IMR-90 (cell line): ENCODE results near the gene PHLDA2. TPM values are rescaled to one million over a fixed set of nuclear protein-coding genes. Genes with fewer than 3 reads are reported as not detected.

Experiments
- ATAC-seq: fragments of 200-7000 bp; cut with Tn5 transposase; 2 replicates; pipeline ENCODE4 v1.9.1; 2020; ENCODE audit warnings: low read depth, mild to moderate bottlenecking, moderate library complexity
- BruUV-seq: library from RNA; stranded (reverse); fragments of 400-500 nt; replicated peaks from 2 replicates; lab custom pipeline; 2021; lab: Mats Ljungman, UMichigan
- CTCF ChIA-PET: fragments of 300-600 bp; formaldehyde crosslinking; extraction: SDS; loops from one replicate; lab custom pipeline; 2021; ENCODE audit warnings: antibody characterized with exemption; lab: Yijun Ruan, JAX
- POLR2A ChIA-PET: fragments of 300-600 bp; sonication (Branson Sonifier 250); formaldehyde crosslinking; loops from one replicate; lab custom pipeline; 2022; ENCODE audit warnings: antibody characterized with exemption; ENCODE audit not compliant: unreplicated experiment; lab: Charles Lee
- DNase-seq: peaks from one replicate; pipeline ENCODE4 v3.0.0; 2013
- H2AFZ ChIP-seq: replicated peaks from 2 replicates; pipeline ENCODE3; 2013; ENCODE audit warnings: low read length, mild to moderate bottlenecking; ENCODE audit not compliant: poor library complexity
- H2AK5ac ChIP-seq: 2 replicates; pipeline ENCODE4 v1.6.1; 2013; ENCODE audit warnings: low read depth, low read length, inconsistent platforms
- H2AK9ac ChIP-seq: replicated peaks from 2 replicates; pipeline ENCODE3; 2013; ENCODE audit warnings: mild to moderate bottlenecking, low read depth, low read length, moderate library complexity; ENCODE audit not compliant: poor library complexity
- H2BK120ac ChIP-seq: 2 replicates; pipeline ENCODE4 v1.6.1; 2013; ENCODE audit warnings: low read depth, low read length, inconsistent platforms
- H2BK15ac ChIP-seq: 3 replicates; pipeline ENCODE4 v1.6.1; 2013; ENCODE audit warnings: low read depth, low read length, inconsistent platforms
- H2BK20ac ChIP-seq: 2 replicates; pipeline ENCODE4 v1.6.1; 2013; ENCODE audit warnings: low read depth, mild to moderate bottlenecking, inconsistent platforms, low read length, moderate library complexity
- H2BK5ac ChIP-seq: 2 replicates; pipeline ENCODE4 v1.6.1; 2013; ENCODE audit warnings: mild to moderate bottlenecking, low read depth, low read length, inconsistent platforms; ENCODE audit not compliant: poor library complexity, severe bottlenecking
- H3K14ac ChIP-seq: replicated peaks from 2 replicates; pipeline ENCODE4 v1.6.1; 2013; ENCODE audit warnings: low read depth, low read length, inconsistent platforms
- H3K18ac ChIP-seq: 2 replicates; pipeline ENCODE4 v1.6.1; 2013; ENCODE audit warnings: low read depth, low read length, control low read depth
- H3K23ac ChIP-seq: 2 replicates; pipeline ENCODE4 v1.6.1; 2013; ENCODE audit warnings: low read depth, low read length, inconsistent platforms
- H3K27ac ChIP-seq: 2 replicates; pipeline ENCODE4 v1.5.1; 2013; ENCODE audit warnings: mild to moderate bottlenecking, control low read depth, low read length; ENCODE audit not compliant: insufficient read depth
- H3K27me3 ChIP-seq: 2 replicates; pipeline ENCODE4 v1.6.1; 2013; ENCODE audit warnings: low read length; ENCODE audit not compliant: control insufficient read depth, insufficient read depth
- H3K36me3 ChIP-seq: 2 replicates; pipeline ENCODE4 v1.6.1; 2013; ENCODE audit warnings: low read length, mixed read lengths; ENCODE audit not compliant: control insufficient read depth, insufficient read depth
- H3K4ac ChIP-seq: 2 replicates; pipeline ENCODE4 v1.6.1; 2013; ENCODE audit warnings: low read depth, low read length, inconsistent platforms
- H3K4me1 ChIP-seq: 2 replicates; pipeline ENCODE4 v1.6.1; 2013; ENCODE audit warnings: low read length, mixed read lengths; ENCODE audit not compliant: control insufficient read depth, insufficient read depth
- H3K4me2 ChIP-seq: 2 replicates; pipeline ENCODE4 v1.6.1; 2013; ENCODE audit warnings: low read depth, mild to moderate bottlenecking, control low read depth, low read length, moderate library complexity
- H3K4me3 ChIP-seq: 2 replicates; pipeline ENCODE4 v1.5.1; 2013; ENCODE audit warnings: low read depth, mild to moderate bottlenecking, control low read depth, low read length, moderate library complexity; ENCODE audit not compliant: insufficient read depth
- H3K56ac ChIP-seq: 2 replicates; pipeline ENCODE4 v1.6.1; 2013; ENCODE audit warnings: low read length, inconsistent platforms; ENCODE audit not compliant: insufficient read depth; ENCODE audit errors: extremely low read depth
- H3K79me1 ChIP-seq, 2 experiments: 2 replicates each; pipeline ENCODE4 v1.6.1; 2013; ENCODE audit warnings: low read length in 2 of 2, inconsistent platforms in 1 of 2, low read depth in 1 of 2
- H3K9ac ChIP-seq: 2 replicates; pipeline ENCODE4 v1.6.1; 2013; ENCODE audit warnings: low read depth, low read length, control low read depth
- H3K9me1 ChIP-seq: 2 replicates; pipeline ENCODE4 v1.6.1; 2013; ENCODE audit warnings: low read length, inconsistent platforms; ENCODE audit not compliant: insufficient read depth
- H3K9me3 ChIP-seq: 2 replicates; pipeline ENCODE4 v1.6.1; 2013; ENCODE audit warnings: low read length; ENCODE audit not compliant: control insufficient read depth, insufficient read depth
- H4K20me1 ChIP-seq: 2 replicates; pipeline ENCODE4 v1.6.1; 2013; ENCODE audit warnings: low read length, inconsistent platforms; ENCODE audit not compliant: insufficient read depth
- H4K5ac ChIP-seq: 2 replicates; pipeline ENCODE4 v1.6.1; 2013; ENCODE audit warnings: mild to moderate bottlenecking, low read depth, low read length, control low read depth
- H4K8ac ChIP-seq, 2 experiments: 2 replicates each; pipeline ENCODE4 v1.6.1; 2013; ENCODE audit warnings: low read depth in 2 of 2, low read length in 2 of 2, control low read depth in 1 of 2, inconsistent platforms in 1 of 2
- H4K91ac ChIP-seq: 2 replicates; pipeline ENCODE4 v1.6.1; 2013; ENCODE audit warnings: low read depth, low read length, inconsistent platforms; ENCODE audit not compliant: insufficient read depth
- BHLHE40 ChIP-seq: fragments of 150-350 bp; IDR thresholded peaks from 2 replicates; pipeline ENCODE4 v1.6.1; 2016; ENCODE audit warnings: mild to moderate bottlenecking, low read depth, low read length
- CEBPB ChIP-seq: IDR thresholded peaks from 2 replicates; pipeline ENCODE4 v1.6.1; 2012; ENCODE audit warnings: low read depth, low read length, improper control_type of control experiment
- CHD1 ChIP-seq: IDR thresholded peaks from 2 replicates; pipeline ENCODE4 v1.6.1; 2012; ENCODE audit warnings: low read depth, low read length, improper control_type of control experiment
- CTCF ChIP-seq: conservative IDR thresholded peaks from 2 replicates; pipeline ENCODE4 v1.5.1; 2012; ENCODE audit warnings: mild to moderate bottlenecking, low read depth, low read length, improper control_type of control experiment
- ELK1 ChIP-seq: fragments of 150-350 bp; IDR thresholded peaks from 2 replicates; pipeline ENCODE4 v1.6.1; 2016; ENCODE audit warnings: low read depth, mild to moderate bottlenecking, low read length, moderate library complexity, borderline replicate concordance
- FOS ChIP-seq: fragments of 150-350 bp; IDR thresholded peaks from 2 replicates; pipeline ENCODE4 v1.6.1; 2016; ENCODE audit warnings: low read depth, low read length
- MAFK ChIP-seq: IDR thresholded peaks from 2 replicates; pipeline ENCODE4 v1.6.1; 2012; ENCODE audit warnings: low read depth, low read length, improper control_type of control experiment
- MAZ ChIP-seq: IDR thresholded peaks from 2 replicates; pipeline ENCODE4 v1.6.1; 2012; ENCODE audit warnings: low read depth, mild to moderate bottlenecking, low read length, improper control_type of control experiment, moderate library complexity, borderline replicate concordance
- MXI1 ChIP-seq: IDR thresholded peaks from 2 replicates; pipeline ENCODE4 v1.6.1; 2012; ENCODE audit warnings: low read depth, mild to moderate bottlenecking, low read length, moderate library complexity, borderline replicate concordance
- NFE2L2 ChIP-seq: fragments of 150-350 bp; IDR thresholded peaks from 2 replicates; pipeline ENCODE4 v1.6.1; 2016; ENCODE audit warnings: low read depth, mild to moderate bottlenecking, low read length
- POLR2A ChIP-seq: IDR thresholded peaks from 2 replicates; pipeline ENCODE4 v1.6.1; 2012; ENCODE audit warnings: mild to moderate bottlenecking, low read depth, low read length
- RAD21 ChIP-seq: IDR thresholded peaks from 2 replicates; pipeline ENCODE4 v1.6.1; 2012; ENCODE audit warnings: low read length, improper control_type of control experiment
- RCOR1 ChIP-seq: IDR thresholded peaks from 2 replicates; pipeline ENCODE4 v1.6.1; 2012; ENCODE audit warnings: mild to moderate bottlenecking, low read length, improper control_type of control experiment; ENCODE audit not compliant: insufficient replicate concordance
- RFX5 ChIP-seq: IDR thresholded peaks from 2 replicates; pipeline ENCODE4 v1.8.0; 2012; ENCODE audit warnings: low read depth, mild to moderate bottlenecking, low read length, moderate library complexity
- SMC3 ChIP-seq: fragments of 150-350 bp; IDR thresholded peaks from 2 replicates; pipeline ENCODE4 v1.6.1; 2016; ENCODE audit warnings: low read depth, mild to moderate bottlenecking, antibody characterized with exemption, low read length, moderate library complexity
- USF2 ChIP-seq: fragments of 150-350 bp; IDR thresholded peaks from 2 replicates; pipeline ENCODE4 v1.6.1; 2017; ENCODE audit warnings: mild to moderate bottlenecking, antibody characterized with exemption, low read length, low read depth
- WGBS, 2 experiments: methylation state at CpG; one replicate each; pipeline versions ENCODE4 v1.1.5 to v1.1.7; 2013; ENCODE audit warnings: missing lambda C conversion rate in 2 of 2; ENCODE audit not compliant: insufficient read length in 1 of 2; ENCODE audit errors: extremely low coverage in 2 of 2; 5-methylcytosine and 5-hydroxymethylcytosine counted together
- dilution Hi-C: fragments of 300-500 bp; cut with HindIII; formaldehyde crosslinking; loops from one replicate; pipeline ENCODE4 v1.14.3; 2018; ENCODE audit warnings: low sequenced_read_pairs; ENCODE audit not compliant: unreplicated experiment
- in situ Hi-C: fragments of 300-500 bp; cut with MboI; formaldehyde crosslinking; loops from 3 replicates; pipeline ENCODE4 v1.14.3; 2019; ENCODE audit warnings: low sequenced_read_pairs, inconsistent platforms, mixed read lengths
- intact Hi-C: fragments of 100-400 bp; cut with micrococcal nuclease; formaldehyde crosslinking; loops from 2 replicates; pipeline ENCODE4 v1.10.0; 2022
- polyA plus RNA-seq, 3 experiments: library from polyadenylated mRNA; depleted of rRNA; stranded (reverse); fragments of >200 nt; gene quantifications; 2 replicates each; pipeline ENCODE4 v1.2.3, GENCODE V29; 2012; ENCODE audit warnings: low replicate concordance in 1 of 3
- total RNA-seq: library from RNA; depleted of rRNA; stranded (reverse); fragments of >200 nt; gene quantifications from 2 replicates; pipeline ENCODE4 v1.2.3, GENCODE V29; 2012

PHLDA2 gene
- total and polyA plus RNA-seq, 2 of the 4 experiments (the other 2 are of a cell fraction) = 3.8 to 89.0 TPM

GRCh38 chr11:2881981-2882375 is 47.2 kb downstream of the PHLDA2 start:
- no CpG with 5 or more reads among the region's 12 CpGs for WGBS, 2 experiments
- H3K9me3 ChIP-seq = peaks cover 6% of the 10 kb centered on the region
- H3K4ac ChIP-seq = no peak overlapping the region; the same call in 1 of the 2 replicates
- no peak overlapping the region for H3K14ac ChIP-seq
- no peak overlapping the region for H4K5ac ChIP-seq
- no peak overlapping the region for H2AK9ac ChIP-seq
- H3K4me3 ChIP-seq = no peak overlapping the region
- peaks cover 6% of the 10 kb centered on the region; the same call in 1 of the 2 replicates for H3K27me3 ChIP-seq
- no peak overlapping the region for H2BK20ac ChIP-seq
- ATAC-seq (no peak), DNase-seq (no peak)
- TF ChIP-seq CTCF (no peak), POLR2A (no peak), NFE2L2 (no peak), MAFK (no peak), MXI1 (no peak), FOS (no peak), USF2 (no peak), RFX5 (no peak), ELK1 (no peak), RCOR1 (no peak), SMC3 (no peak), CHD1 (no peak), MAZ (no peak), RAD21 (no peak), CEBPB (no peak), BHLHE40 (no peak)
- no peak overlapping the region for H2BK5ac ChIP-seq
- CTCF ChIA-PET = interaction anchor here (0.5 to 1.1 kb wide), 2 partner anchors 280 to 350 kb away, joined by 3 read pairs; no protein-coding TSS in a partner anchor
- H4K8ac ChIP-seq = no peak overlapping the region
- no peak overlapping the region; the same call in 1 of the 2 replicates for H3K4me2 ChIP-seq
- no peaks in the 10 kb centered on the region; the same call in 1 of the 2 replicates for H3K9me1 ChIP-seq
- in situ Hi-C loops (loop anchor here (25.0 kb wide), 1 partner anchor 695 kb away; no protein-coding TSS in a partner anchor), intact Hi-C loops (no loop called here), dilution Hi-C loops (no loop called here)
- peaks cover 0 to 3% of the 10 kb centered on the region in 2 experiments; a peak in 1 of 4 replicates for H3K79me1 ChIP-seq
- H3K18ac ChIP-seq = no peak overlapping the region
- no peak overlapping the region for H3K9ac ChIP-seq
- no peak overlapping the region for H3K27ac ChIP-seq
- peaks cover 12% of the 10 kb centered on the region for H4K20me1 ChIP-seq
- H2AK5ac ChIP-seq = no peak overlapping the region
- H2BK15ac ChIP-seq = no peak overlapping the region
- no peak overlapping the region for H3K23ac ChIP-seq
- BruUV-seq = no TSS peak
- H3K4me1 ChIP-seq = peaks cover 4% of the 10 kb centered on the region; the same call in 1 of the 2 replicates
- H4K91ac ChIP-seq = no peak overlapping the region
- H3K56ac ChIP-seq = no peak overlapping the region
- H2BK120ac ChIP-seq = no peak overlapping the region
- POLR2A ChIA-PET = no interaction called here
- H2AFZ ChIP-seq = no peak overlapping the region
- H3K36me3 ChIP-seq = peaks cover 7% of the 10 kb centered on the region; the same call in 1 of the 2 replicates
